Neural crest cell (in vitro differentiated cells): ENCODE results near the gene MRPL53. TPM values are rescaled to one million over a fixed set of nuclear protein-coding genes. Genes with fewer than 3 reads are reported as not detected.
"Not testable (repeated sequence)": the region's sequence is repeated elsewhere in the genome, so short reads cannot be mapped to it uniquely, and the experiment has no call there.

Experiments used
- DNase-seq: peaks from one replicate; pipeline ENCODE4 v3.0.0; 2021; ENCODE audit warnings: low read depth, mixed read lengths, low spot score
- H3K27ac Mint-ChIP-seq: one replicate; pipeline ENCODE4 v1.8.0; 2021; ENCODE audit warnings: mild to moderate bottlenecking, mixed read lengths; ENCODE audit not compliant: unreplicated experiment
- H3K27me3 Mint-ChIP-seq: 2 replicates; pipeline ENCODE4 v1.8.0; 2021; ENCODE audit warnings: low read depth, mild to moderate bottlenecking, mixed read lengths
- H3K36me3 Mint-ChIP-seq: 2 replicates; pipeline ENCODE4 v1.8.0; 2021; ENCODE audit warnings: low read depth, mild to moderate bottlenecking, mixed read lengths
- H3K4me1 Mint-ChIP-seq: 2 replicates; pipeline ENCODE4 v1.8.0; 2021; ENCODE audit warnings: mixed read lengths
- H3K4me3 Mint-ChIP-seq: one replicate; pipeline ENCODE4 v1.8.0; 2021; ENCODE audit warnings: mild to moderate bottlenecking, mixed read lengths
- H3K9me3 Mint-ChIP-seq: 2 replicates; pipeline ENCODE4 v1.8.0; 2021; ENCODE audit warnings: mixed read lengths
- CTCF ChIP-seq: fragments of 200-600 bp; sonication (generic); conservative IDR thresholded peaks from 2 replicates; pipeline ENCODE4 v1.5.0; 2021; ENCODE audit warnings: antibody characterized with exemption, mild to moderate bottlenecking
- total RNA-seq: library from RNA; stranded (reverse); gene quantifications from 2 replicates; pipeline ENCODE4 v1.2.1, GENCODE V29; 2021

The MRPL53 gene
- total RNA-seq, 1 donor from 2014 or later = 72.4 TPM

- TF ChIP-seq CTCF = no peak
- no peak overlapping the region for H3K27ac Mint-ChIP-seq
- H3K9me3 Mint-ChIP-seq = no peaks in the 10 kb centered on the region
- no peaks in the 10 kb centered on the region for H3K27me3 Mint-ChIP-seq
- H3K36me3 Mint-ChIP-seq = peaks cover 4% of the 10 kb centered on the region
- H3K4me3 Mint-ChIP-seq = peak overlapping the region; percentile 100
- DNase-seq = no peak
- H3K4me1 Mint-ChIP-seq = peaks cover 29% of the 10 kb centered on the region
Observed at GRCh38 chr2:74481431-74481830, 9.0 kb upstream of the MRPL53 start.

- H3K36me3 Mint-ChIP-seq = peaks cover 14% of the 10 kb centered on the region
- H3K27ac Mint-ChIP-seq = no peak overlapping the region
- H3K4me3 Mint-ChIP-seq = peak overlapping the region; percentile 21
- peaks cover 24% of the 10 kb centered on the region for H3K4me1 Mint-ChIP-seq
- DNase-seq = no peak
- peak; percentile 35 for TF ChIP-seq CTCF
- peaks cover 2% of the 10 kb centered on the region for H3K27me3 Mint-ChIP-seq
- H3K9me3 Mint-ChIP-seq = no peaks in the 10 kb centered on the region
Observed at GRCh38 chr2:74474899-74475298, 2.4 kb upstream of the MRPL53 start.

- no peak for DNase-seq
- Mint-ChIP-seq H3K36me3 (peaks cover 14% of the 10 kb centered on the region), H3K27ac (no peak overlapping the region), H3K27me3 (peaks cover 2% of the 10 kb centered on the region), H3K9me3 (no peaks in the 10 kb centered on the region), H3K4me3 (peak overlapping the region; percentile 21), H3K4me1 (peaks cover 22% of the 10 kb centered on the region)
- TF ChIP-seq CTCF = no peak
Observed at GRCh38 chr2:74474481-74474880, 2.0 kb upstream of the MRPL53 start.

GRCh38 chr2:74472945-74473258 is 422 bp upstream of the MRPL53 start:
- peaks cover 22% of the 10 kb centered on the region for H3K4me1 Mint-ChIP-seq
- H3K9me3 Mint-ChIP-seq = no peaks in the 10 kb centered on the region
- DNase-seq = no peak
- H3K27me3 Mint-ChIP-seq = peaks cover 2% of the 10 kb centered on the region
- peaks cover 14% of the 10 kb centered on the region for H3K36me3 Mint-ChIP-seq
- TF ChIP-seq CTCF = no peak
- H3K4me3 Mint-ChIP-seq = peak overlapping the region; percentile 98
- peak overlapping the region; percentile 98 for H3K27ac Mint-ChIP-seq

GRCh38 chr2:74471332-74472065 is 981 bp downstream of the MRPL53 start:
- Mint-ChIP-seq H3K4me3 (peak overlapping the region; percentile 98), H3K27ac (peak overlapping the region; percentile 98), H3K4me1 (peaks cover 22% of the 10 kb centered on the region), H3K9me3 (no peaks in the 10 kb centered on the region), H3K27me3 (peaks cover 2% of the 10 kb centered on the region), H3K36me3 (peaks cover 10% of the 10 kb centered on the region)
- no peak for DNase-seq
- no peak for TF ChIP-seq CTCF

- Mint-ChIP-seq H3K4me3 (peak overlapping the region; percentile 81), H3K36me3 (peaks cover 10% of the 10 kb centered on the region), H3K4me1 (peaks cover 27% of the 10 kb centered on the region)
- H3K9me3 Mint-ChIP-seq, H3K27ac Mint-ChIP-seq, H3K27me3 Mint-ChIP-seq, DNase-seq: not testable (repeated sequence)
Observed at GRCh38 chr2:74470742-74471141, 1.7 kb downstream of the MRPL53 start.
